Mesodermal cell (in vitro differentiated cells): Measurements from ENCODE around the gene SOX13.

Experiments
- H3K27ac ChIP-seq: 2 replicates; pipeline ENCODE4 v1.7.0; 2013; ENCODE audit warnings: mild to moderate bottlenecking, low read depth, low read length, moderate library complexity; ENCODE audit not compliant: severe bottlenecking
- H3K36me3 ChIP-seq: 2 replicates; pipeline ENCODE4 v1.7.1; 2013; ENCODE audit warnings: mild to moderate bottlenecking, low read length, moderate library complexity; ENCODE audit not compliant: control insufficient read depth, insufficient read depth
- H3K4me1 ChIP-seq: one replicate; pipeline ENCODE4 v1.7.1; 2013; ENCODE audit warnings: mild to moderate bottlenecking, low read length; ENCODE audit not compliant: insufficient read depth, control insufficient read depth, poor library complexity, severe bottlenecking
- H3K4me3 ChIP-seq: 2 replicates; pipeline ENCODE4 v1.7.0; 2013; ENCODE audit warnings: low read length, control low read depth, mild to moderate bottlenecking; ENCODE audit not compliant: insufficient read depth, poor library complexity, severe bottlenecking; ENCODE audit errors: extremely low read depth
- H3K9me3 ChIP-seq: 2 replicates; pipeline ENCODE4 v1.7.1; 2013; ENCODE audit warnings: mild to moderate bottlenecking, low read length, moderate library complexity; ENCODE audit not compliant: control insufficient read depth
- WGBS, 2 experiments: methylation state at CpG; one replicate each; pipeline ENCODE4 v1.1.5; 2013; ENCODE audit warnings: missing lambda C conversion rate in 2 of 2; ENCODE audit not compliant: insufficient coverage in 2 of 2; 5-methylcytosine and 5-hydroxymethylcytosine counted together

Gene SOX13

GRCh38 chr1:204123376-204123775 is 50.5 kb downstream of the SOX13 start:
- Histone ChIP-seq H3K36me3 (peaks cover 65% of the 10 kb centered on the region), H3K4me1 (no peaks in the 10 kb centered on the region), H3K4me3 (no peak overlapping the region), H3K27ac (no peak overlapping the region), H3K9me3 (no peaks in the 10 kb centered on the region)
- WGBS, 2 experiments = 79 to 81% methylated on average over 9 of the region's 9 CpGs

- WGBS, 2 experiments = 96 to 98% methylated on average over 16 to 22 of the region's 22 CpGs
- Histone ChIP-seq H3K36me3 (peaks cover 52% of the 10 kb centered on the region), H3K4me3 (no peak overlapping the region), H3K27ac (no peak overlapping the region), H3K4me1 (peaks cover 3% of the 10 kb centered on the region), H3K9me3 (no peaks in the 10 kb centered on the region)
Measured at GRCh38 chr1:204124639-204125038, 51.7 kb downstream of the SOX13 start.

GRCh38 chr1:204125759-204126351 is 52.9 kb downstream of the SOX13 start:
- Histone ChIP-seq H3K4me1 (peaks cover 3% of the 10 kb centered on the region), H3K27ac (no peak overlapping the region), H3K4me3 (no peak overlapping the region), H3K9me3 (no peaks in the 10 kb centered on the region), H3K36me3 (peaks cover 40% of the 10 kb centered on the region)
- WGBS, 2 experiments = 96 to 97% methylated on average over 17 to 18 of the region's 18 CpGs

GRCh38 chr1:204126386-204126785 is 53.5 kb downstream of the SOX13 start:
- H3K4me3 ChIP-seq = no peak overlapping the region
- H3K4me1 ChIP-seq = peaks cover 3% of the 10 kb centered on the region
- no peak overlapping the region for H3K27ac ChIP-seq
- 92 to 93% methylated on average over 8 of the region's 8 CpGs for WGBS, 2 experiments
- H3K9me3 ChIP-seq = no peaks in the 10 kb centered on the region
- peaks cover 37% of the 10 kb centered on the region for H3K36me3 ChIP-seq

- 45 to 60% methylated on average over 4 to 5 of the region's 7 CpGs for WGBS, 2 experiments
- H3K27ac ChIP-seq = no peak overlapping the region
- peaks cover 34% of the 10 kb centered on the region for H3K36me3 ChIP-seq
- H3K4me3 ChIP-seq = no peak overlapping the region
- no peaks in the 10 kb centered on the region for H3K9me3 ChIP-seq
- H3K4me1 ChIP-seq = peaks cover 3% of the 10 kb centered on the region
Measured at GRCh38 chr1:204126956-204127355, 54.0 kb downstream of the SOX13 start.

GRCh38 chr1:204127597-204128242 is 54.8 kb downstream of the SOX13 start:
- Histone ChIP-seq H3K27ac (no peak overlapping the region), H3K4me3 (no peak overlapping the region), H3K4me1 (peaks cover 3% of the 10 kb centered on the region), H3K9me3 (no peaks in the 10 kb centered on the region), H3K36me3 (peaks cover 28% of the 10 kb centered on the region)
- 89 to 100% methylated on average over 1 to 4 of the region's 5 CpGs for WGBS, 2 experiments

- Histone ChIP-seq H3K4me3 (no peak overlapping the region), H3K36me3 (peaks cover 21% of the 10 kb centered on the region), H3K9me3 (no peaks in the 10 kb centered on the region), H3K27ac (peak overlapping the region; percentile 16), H3K4me1 (peaks cover 3% of the 10 kb centered on the region)
- WGBS, 2 experiments = 75 to 82% methylated on average over 3 of the region's 4 CpGs
Measured at GRCh38 chr1:204128464-204128963, 55.6 kb downstream of the SOX13 start.

- Histone ChIP-seq H3K27ac (peak overlapping the region; percentile 16), H3K4me1 (peaks cover 3% of the 10 kb centered on the region), H3K9me3 (no peaks in the 10 kb centered on the region), H3K4me3 (no peak overlapping the region), H3K36me3 (peaks cover 14% of the 10 kb centered on the region)
- WGBS, 2 experiments = 47 to 56% methylated on average over 13 to 23 of the region's 29 CpGs
Measured at GRCh38 chr1:204128964-204129896, 56.3 kb downstream of the SOX13 start.

GRCh38 chr1:204130178-204130577 is 57.3 kb downstream of the SOX13 start:
- Histone ChIP-seq H3K4me3 (no peak overlapping the region), H3K36me3 (peaks cover 5% of the 10 kb centered on the region), H3K27ac (no peak overlapping the region), H3K9me3 (no peaks in the 10 kb centered on the region), H3K4me1 (peaks cover 3% of the 10 kb centered on the region)
- WGBS, 2 experiments = 96 to 100% methylated on average over 1 to 4 of the region's 4 CpGs

GRCh38 chr1:204130981-204131892 is 58.3 kb downstream of the SOX13 start:
- WGBS, 2 experiments = 90 to 93% methylated on average over 5 of the region's 11 CpGs

More at GRCh38 chr1:204130981-204131892, 58.3 kb downstream of the SOX13 start:
- no peaks in the 10 kb centered on the region for H3K36me3 ChIP-seq
- no peak overlapping the region for H3K27ac ChIP-seq
- no peaks in the 10 kb centered on the region for H3K9me3 ChIP-seq
- H3K4me1 ChIP-seq = peaks cover 3% of the 10 kb centered on the region
- H3K4me3 ChIP-seq = no peak overlapping the region
